Endometrial microvascular endothelial cells (primary cell): ENCODE measurements around the gene PINK1. TPM values are rescaled to one million over a fixed set of nuclear protein-coding genes. Genes with fewer than 3 reads are reported as not detected.
"Not testable (repeated sequence)": the region's sequence is repeated elsewhere in the genome, so short reads cannot be mapped to it uniquely, and the experiment has no call there.

Experiments
- in situ Hi-C: cut with HindIII; loops from 2 replicates; pipeline ENCODE4 v1.10.0; 2017; ENCODE audit warnings: low sequenced_read_pairs, low pct_unique_long_range_greater_than_20kb; ENCODE audit errors: inconsistent ontology term
- total RNA-seq: library from RNA; depleted of rRNA; stranded (reverse); fragments of >200 nt; gene quantifications from one replicate; pipeline ENCODE4 v1.2.3, GENCODE V29; 2015; ENCODE audit errors: inconsistent ontology term

The PINK1 gene
- total RNA-seq, 1 donor from 2014 or later: 43.0 TPM

DNA sequence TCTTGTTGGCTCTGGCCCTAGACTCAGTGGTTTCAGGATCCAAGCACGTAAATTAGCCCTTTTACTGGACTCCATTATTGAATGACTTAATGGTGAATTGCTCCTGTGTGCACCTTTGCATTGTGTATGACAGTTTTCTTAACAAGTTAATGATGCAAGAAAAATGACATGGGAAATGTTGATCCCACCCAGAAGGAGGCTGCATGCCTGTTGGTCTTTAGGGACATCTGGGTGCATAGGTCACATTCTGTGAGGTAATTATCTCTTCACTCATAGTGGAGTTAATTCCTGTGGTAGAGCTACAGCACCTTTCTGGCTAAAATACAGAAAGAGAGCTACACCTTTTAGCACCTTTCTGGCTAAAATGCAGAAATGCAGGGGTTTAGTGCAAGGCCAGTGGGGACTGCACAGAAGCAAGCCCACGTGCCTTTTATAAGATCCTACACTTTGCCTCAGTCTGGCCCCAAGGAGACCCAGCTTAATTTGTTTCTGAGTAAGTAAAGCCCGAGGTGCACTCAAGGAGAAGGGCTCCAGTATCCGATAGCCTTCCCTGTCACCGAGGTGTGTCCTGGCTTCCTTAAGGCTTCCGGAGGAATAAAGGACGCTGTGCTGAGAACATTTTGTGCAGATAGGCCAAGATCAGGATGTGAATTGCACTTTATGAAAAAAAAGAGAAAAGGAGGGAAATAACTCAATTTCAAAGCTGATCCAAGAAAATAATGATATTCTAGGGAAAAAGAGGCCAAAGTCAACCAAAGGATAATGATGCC lies 26.3 kb upstream of the PINK1 start:
- in situ Hi-C loops: not testable (repeated sequence)

DNA sequence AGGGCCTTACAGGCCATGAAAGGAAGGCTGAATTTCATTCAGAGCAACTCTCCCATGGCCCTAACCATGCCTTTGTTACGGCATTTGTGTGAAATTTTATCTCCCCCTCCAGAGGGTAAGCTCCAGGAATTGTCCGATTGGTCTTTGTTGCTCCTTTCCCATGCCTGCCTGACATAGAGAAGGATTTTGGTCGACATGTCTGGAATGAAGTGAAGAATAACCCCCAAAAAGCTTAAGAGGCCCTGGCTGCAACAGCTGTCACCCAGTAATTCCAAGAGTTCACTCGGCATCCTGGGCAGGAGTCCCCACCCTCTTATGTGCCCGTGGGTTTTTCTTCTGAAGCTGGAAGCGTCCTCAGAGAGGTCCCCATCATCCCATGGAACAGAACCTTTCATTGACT lies 23.7 kb upstream of the PINK1 start:
- in situ Hi-C loops: no loop called here

DNA sequence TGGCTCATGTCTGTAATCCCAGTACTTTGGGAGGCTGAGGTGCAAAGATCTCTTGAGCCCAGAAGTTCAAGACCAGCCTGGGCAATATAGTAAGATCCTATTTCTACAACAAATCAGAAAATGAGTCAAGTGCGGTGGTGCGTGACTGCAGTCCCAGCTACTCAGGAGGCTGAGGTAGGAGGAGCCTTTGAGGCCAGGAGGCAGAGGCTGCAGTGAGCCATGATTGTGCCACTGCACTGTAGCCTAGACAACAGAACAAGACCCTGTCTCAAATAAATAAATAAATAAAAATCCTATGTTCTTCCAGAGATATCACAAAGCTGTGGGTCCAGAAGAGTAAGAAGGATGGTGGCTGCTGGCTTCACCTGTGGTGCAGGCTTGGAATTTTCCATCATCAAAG lies 22.3 kb upstream of the PINK1 start:
- in situ Hi-C loops: no loop called here

DNA sequence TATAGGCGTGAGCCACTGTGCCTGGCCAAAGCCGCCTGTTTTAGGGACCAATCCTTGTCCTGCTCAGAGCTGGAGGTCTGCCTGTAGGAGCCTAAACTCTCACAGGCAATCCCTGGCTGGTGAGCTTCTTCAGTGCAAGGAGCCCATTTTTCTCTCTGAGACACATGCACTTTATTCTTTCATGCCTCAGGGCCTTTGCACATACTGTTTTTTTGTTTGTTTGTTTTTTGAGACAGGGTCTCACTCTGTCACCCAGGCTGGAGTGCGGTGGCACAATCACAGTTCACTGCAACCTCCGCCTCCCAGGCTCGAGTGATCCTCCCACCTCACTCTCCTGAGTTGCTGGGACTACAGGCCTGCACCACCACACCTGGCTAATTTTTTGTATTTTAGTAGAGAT lies 21.6 kb upstream of the PINK1 start:
- in situ Hi-C loops: no loop called here

DNA sequence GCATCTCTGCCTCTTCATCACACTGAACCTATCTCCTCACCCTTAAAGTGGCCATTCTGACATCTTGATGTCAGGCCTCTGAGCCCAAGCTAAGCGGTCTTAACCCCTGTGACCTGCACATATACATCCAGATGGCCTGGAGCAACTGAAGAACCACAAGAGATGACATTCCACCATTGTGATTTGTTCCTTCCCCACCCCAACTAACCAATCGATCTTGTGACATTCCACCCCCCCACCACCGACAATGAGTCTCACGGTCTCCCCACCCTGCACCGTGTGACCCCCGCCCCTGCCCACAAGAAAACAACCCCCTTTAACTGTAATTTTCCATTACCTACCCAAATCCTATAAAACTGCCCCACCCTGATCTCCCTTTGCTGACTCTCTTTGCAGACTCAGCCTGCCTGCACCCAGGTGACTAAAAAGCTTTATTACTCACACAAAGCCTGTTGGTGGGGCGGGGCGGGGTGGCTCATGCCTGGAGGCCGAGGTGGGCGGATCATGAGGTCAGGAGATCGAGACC lies 21.0 kb upstream of the PINK1 start:
- in situ Hi-C loops: no loop called here

DNA sequence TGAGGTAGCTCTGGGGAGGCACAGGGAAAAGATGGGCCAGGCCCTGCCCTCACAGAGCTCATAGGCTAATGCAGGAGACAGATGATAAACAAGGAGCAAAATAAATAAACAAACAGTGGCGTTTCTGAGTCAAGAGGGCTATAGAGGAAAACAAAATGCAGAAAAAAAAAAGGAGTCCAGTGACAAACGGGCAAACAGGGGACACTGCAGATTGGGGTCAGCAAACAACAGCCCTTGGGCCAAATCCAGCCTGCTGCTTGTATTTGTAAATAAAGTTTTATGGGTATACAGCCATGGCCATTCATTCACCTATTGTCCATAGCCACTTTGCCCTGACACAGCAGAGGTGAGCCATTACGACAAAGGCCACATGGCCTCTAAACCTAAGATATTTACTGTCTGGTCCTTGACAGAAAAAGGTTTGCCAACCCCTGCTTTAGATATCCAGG lies 19.1 kb upstream of the PINK1 start:
- in situ Hi-C loops: no loop called here

DNA sequence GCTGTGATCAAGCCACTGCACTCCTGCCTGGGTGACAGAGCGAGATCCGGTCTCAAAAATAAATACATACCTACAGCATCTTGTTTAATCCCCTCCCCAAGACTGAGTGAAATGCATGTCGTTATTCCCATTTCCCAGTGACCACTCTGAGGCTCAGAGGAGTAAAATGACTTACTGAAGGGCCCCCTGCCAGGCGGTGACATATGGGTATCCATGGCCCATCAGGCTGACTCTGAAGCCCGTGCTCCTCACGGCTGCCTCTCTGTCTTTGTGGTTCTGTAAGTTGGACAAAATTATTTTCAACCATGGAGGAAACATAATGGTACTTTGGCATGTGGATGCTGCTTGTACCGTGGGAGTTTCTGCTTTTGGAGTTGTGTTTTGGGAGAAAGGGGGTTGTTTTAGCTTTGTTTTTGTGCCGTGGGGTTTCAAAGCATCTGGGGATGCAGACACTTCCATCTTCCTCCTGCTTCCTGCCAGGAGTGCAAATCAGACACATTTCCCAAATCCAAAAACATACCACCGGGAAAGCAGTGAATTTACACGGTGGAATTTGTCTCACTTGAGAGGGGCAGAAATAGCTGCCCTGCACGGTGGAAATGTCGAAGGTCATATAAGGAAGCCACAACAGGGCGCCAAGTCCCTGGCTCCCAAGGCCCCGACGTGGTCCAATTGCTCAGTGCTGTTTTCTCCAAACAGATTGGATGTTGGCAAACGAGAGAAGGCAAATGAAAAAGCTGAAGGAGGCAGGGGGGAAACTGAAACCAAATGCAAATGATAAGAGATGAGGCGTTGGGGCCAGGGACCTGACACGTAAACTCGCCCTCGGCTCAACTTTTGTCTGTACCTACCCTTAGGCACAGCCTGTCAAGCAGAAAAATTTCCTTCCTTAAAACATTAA lies 17.1 kb upstream of the PINK1 start:
- in situ Hi-C loops: no loop called here

DNA sequence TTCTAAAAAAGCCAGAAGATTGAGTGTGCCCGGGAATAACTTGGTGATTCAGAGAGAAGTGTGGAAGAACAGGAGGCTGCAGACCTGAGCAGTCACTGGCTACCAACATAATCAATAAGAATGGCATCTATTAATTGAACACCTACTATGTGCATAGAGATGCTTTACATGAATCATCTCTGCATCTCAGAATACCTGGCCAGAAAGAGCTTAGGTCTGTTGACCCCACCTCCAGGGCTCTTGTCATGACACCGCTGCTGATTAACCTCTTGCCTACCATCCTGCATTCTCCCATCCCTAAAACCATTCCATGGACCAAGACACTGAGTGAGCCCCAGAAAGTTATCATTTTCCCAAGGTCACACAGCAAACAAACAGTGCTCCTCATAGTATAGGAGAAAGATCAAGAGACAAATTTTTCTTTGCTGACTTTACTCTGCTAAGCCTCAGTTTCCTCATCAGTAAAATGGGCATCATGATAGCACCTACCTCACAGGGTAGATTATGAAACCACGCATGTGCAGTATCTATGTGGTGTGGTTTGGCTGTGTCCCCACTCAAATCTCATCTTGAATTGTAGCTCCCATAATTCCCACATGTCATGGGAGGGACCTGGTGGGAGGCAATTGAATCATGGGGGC lies 16.3 kb upstream of the PINK1 start:
- in situ Hi-C loops: no loop called here

DNA sequence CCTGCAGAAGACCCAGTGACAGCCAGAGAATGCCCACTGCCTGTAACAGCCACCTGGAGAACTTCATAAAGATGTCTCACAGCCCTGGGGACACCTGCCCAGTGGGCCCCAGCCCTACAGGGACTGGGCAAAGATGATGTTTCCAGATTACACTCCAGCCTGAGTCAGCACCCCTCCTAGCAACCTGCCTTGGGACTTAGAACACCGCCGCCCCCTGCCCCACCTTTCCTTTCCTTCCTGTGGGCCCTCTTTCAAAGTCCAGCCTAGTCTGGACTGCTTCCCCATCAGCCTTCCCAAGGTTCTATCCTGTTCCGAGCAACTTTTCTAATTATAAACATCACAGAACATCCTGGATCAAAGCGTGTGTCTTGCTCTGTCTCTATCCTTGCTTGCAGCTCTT lies 14.7 kb upstream of the PINK1 start:
- in situ Hi-C loops: no loop called here

DNA sequence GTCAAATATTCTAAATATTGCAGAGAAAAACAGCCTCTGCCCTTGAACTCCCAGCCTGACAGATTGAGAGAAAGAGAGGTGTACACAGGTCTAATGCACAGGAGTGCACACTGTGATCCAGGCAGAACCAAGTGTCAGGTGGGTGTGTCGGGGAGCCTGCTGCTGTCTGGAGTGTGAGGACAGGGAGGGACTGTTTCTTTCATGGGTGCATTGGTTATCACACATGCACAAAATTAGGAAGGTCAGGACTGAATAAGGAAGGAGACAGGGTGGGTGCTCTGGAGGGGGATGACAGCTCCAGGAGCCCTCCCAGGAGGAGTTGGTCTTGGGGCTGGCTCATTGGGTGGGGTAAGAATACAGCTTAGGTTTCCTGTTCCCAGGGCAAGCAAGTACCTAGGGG lies 13.3 kb upstream of the PINK1 start:
- in situ Hi-C loops: no loop called here

DNA sequence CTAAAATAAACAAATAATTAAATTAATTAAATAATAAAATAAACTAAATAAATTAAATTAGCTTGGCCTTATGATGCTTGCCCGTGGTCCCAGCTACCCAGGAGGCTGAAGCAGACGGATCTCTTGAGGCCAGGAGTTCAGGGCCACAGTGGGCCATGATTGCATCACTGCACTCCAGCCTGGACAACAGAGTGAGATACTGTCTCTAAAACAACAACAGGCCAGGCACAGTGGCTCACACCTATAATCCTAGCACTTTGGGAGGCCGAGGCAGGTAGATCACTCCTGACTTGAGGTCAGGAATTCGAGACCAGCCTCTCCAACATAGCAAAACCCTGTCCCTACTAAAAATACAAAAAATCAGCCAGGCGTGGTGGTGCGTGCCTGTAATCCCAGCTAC lies 12.2 kb upstream of the PINK1 start:
- in situ Hi-C loops: no loop called here

DNA sequence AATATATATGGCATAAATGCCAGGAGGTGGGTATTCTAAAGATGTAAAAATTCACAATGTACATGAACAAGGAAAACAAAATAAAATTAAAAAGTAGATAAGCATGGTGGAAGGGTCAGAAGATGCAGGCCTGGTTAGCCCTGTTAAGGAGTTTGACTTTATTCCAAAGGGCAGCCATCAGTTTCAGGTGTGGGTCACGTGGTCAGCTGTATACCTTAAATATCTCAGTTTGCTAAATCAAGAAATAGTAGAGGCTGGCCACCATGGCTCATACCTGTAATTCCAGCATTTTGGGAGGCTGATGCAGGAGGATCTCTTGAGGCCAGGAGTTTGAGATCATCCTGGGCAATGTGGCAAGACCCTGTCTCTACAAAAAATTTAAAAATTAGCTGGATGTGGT lies 8.5 kb upstream of the PINK1 start:
- in situ Hi-C loops: no loop called here

DNA sequence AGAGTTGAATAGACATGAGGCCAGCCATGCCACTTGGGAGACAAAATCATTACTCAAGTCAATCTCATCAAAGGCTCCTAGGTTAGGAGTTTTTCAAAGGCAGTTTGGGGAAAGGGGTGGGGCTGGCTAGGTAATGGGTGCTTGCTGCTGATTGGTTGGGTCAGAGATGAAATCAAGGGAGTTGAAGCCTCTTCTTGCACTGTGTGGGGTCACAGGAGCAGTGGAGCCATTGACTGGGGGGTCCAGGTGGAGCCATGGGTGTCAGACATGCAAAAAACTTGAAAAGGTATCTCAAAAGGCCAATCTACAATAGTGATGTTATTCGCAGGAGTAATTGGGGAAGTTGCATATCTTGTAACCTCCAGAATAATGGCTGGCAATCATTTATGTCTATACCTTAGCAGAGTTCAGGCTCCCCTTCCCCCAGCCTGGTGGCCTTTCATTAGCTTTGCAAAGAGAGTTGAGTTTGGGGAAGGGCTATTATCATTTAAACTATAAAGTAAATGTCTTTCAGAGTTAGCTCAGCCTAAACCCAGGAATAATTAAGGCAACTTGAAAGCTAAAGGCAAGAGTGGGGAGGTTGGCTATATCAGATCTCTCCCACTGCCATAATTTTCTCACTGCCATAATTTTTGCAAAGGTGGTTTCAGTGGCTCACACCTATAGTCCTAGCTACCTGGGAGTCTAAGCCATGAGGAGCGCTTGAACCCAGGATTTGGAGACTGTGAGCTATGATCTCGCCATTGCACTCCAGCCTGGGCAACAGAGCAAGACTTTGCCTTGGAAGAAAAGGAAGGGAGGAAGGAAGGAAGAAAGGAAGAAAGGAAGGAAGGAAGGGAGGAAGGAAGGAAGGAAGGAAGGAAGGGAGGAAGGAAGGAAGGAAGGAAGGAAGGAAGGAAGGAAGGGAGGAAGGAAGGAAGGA lies 7.8 kb upstream of the PINK1 start:
- in situ Hi-C loops: no loop called here

DNA sequence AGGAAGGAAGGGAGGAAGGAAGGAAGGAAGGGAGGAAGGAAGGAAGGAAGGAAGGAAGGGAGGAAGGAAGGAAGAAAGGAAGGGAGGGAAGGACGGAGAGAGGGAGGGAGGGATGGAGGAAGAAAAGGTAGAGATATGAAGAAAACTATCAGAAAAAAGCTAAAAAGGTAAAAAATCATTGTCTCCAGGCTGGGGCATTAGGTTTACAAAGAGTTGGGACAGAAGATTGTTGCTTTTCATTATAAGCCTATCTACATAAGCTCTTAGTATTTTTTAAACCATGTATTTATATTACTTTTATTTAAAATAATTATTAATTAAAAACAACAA lies 7.2 kb upstream of the PINK1 start:
- in situ Hi-C loops: no loop called here

DNA sequence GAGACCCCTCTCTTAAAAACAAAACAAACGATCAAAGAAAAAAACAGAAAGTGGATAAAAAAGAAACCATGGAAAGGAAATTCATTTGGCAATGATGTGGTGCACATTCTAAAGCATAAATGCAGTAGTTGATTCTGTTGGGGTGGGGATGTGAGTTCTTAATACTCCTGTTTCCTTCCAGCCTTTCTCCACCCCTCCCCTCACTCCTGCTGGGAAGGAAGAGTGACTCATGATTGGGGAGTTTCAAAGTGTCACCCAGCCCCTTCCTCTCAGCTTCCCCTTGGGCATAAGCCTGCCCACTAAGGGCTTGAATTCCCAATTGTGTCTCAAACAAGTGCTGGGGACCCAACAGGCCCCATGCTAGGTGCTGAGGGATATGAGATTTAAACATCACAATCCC lies 6.7 kb upstream of the PINK1 start:
- in situ Hi-C loops: no loop called here

DNA sequence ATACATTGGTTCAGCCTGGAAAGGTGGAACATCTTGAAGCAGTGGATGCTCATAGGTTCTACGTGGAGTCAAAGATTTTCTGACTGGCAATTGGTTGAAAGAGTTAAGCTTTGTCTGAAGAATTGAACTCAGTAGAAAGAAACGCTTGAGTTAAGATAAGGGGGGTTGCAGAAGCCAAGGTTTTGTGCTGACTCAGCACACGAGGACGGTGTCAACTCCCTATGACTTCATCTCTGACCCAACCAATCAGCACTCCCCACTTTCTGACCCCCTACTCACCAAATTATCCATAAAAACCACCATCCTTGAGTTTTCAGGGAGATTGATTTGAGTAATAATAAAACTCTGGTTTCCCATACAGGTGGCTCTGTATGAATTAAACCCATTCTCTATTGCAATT lies 2.5 kb upstream of the PINK1 start:
- in situ Hi-C loops: no loop called here

DNA sequence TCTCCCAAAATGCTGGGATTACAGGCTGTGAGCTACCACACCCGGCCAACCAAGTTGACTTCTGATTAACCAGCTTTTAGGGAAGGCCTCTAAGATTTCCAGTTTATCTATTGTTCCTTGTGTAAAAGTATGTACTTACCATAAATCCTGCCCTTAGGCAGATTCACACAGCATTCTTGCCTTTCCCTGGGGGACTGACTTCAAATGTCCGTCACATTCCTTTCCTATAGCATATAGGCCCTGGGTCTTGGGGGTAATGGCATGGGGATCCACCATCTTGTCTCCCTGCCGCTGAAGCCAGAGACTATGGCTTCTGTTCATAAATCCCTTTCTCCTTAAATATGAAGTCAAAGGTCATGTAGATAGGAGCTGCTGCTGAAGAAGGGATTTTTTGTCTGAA lies 872 bp upstream of the PINK1 start:
- in situ Hi-C loops: no loop called here

DNA sequence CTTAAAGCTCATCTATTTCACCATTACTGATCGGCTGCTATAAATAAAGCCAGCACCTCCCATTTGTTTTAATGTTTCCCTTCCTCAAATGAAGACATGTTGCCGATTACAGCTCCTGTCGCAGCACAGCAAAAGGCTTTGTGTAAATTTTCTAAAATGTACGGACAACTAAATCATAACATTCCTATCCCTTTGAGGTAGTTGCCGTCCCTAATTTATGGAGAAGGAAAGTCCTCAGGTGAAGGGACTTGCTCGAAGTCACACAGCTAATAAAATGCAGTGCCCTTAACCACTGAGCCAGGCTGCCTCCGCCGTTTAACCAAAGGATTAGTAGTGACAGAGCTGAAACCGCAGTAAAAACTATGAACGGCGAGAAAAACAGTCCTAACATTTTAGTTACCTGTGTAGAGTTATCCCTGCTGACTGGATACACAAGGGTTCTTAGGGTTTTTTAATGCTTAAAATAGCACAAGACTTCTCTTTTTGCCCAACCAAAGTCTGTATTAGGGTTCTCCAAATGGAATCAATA lies 871 bp downstream of the PINK1 start:
- in situ Hi-C loops: no loop called here
